HT-29 (cell line): ENCODE data around the gene ARHGEF4. TPM values are rescaled to one million over a fixed set of nuclear protein-coding genes. Genes with fewer than 3 reads are reported as not detected.

Experiments used
- DNase-seq: peaks from one replicate; pipeline ENCODE4 v3.0.0-alpha.2; 2015; ENCODE audit warnings: low spot score
- total RNA-seq: library from RNA; depleted of rRNA; stranded (reverse); fragments of >200 nt; shearing (Covaris generic); gene quantifications from 2 replicates; pipeline ENCODE4 v1.2.3, GENCODE V29; 2014

The ARHGEF4 gene
- total RNA-seq, 1 experiment from 2014 or later, result 0.15 TPM

- no peak for DNase-seq
Measured at GRCh38 chr2:130814931-130815680, 21.6 kb upstream of the ARHGEF4 start.

DNA sequence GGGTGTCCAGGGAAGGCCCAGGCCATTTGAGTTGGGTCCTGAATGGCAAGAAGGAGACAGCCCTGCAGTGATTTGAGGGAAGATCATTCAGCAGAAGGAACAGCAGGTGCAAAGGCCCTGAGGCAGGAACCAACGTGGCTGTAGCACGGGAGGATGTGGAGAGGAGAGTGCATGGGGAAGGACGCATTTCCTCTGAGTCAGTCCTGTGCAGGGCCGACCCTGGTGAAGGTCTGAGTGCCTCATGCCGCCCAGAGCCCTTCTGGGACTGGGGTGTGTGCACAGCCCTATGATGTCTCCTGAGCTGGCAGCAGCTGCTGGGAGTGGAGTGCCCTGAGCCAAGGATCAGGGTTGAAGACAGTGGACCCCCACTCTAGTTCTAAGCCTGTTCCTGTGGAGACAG lies 17.9 kb upstream of the ARHGEF4 start:
- DNase-seq, result no peak

DNA sequence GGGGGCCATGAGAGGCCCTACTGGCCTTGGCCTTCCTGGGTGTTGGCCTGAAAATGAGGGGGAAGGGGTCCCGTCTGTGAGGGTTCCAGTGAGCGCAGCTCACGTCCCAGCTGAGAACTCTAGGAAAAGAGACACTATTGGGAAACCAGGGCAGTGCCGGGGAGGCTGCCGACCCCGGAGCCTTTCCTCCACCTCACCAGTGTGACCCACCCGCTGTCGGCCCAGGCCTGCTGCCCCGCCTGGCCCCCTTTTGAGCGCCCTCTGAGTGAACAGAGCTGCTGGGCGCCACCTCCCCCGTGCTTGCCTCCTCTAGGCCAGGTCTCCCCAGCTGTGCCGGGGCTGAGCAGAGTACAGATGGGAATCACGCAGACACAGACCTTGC lies 17.5 kb upstream of the ARHGEF4 start:
- DNase-seq, result no peak

- DNase-seq, result no peak
Measured at GRCh38 chr2:130819608-130820278, 17.0 kb upstream of the ARHGEF4 start.

GRCh38 chr2:130820279-130820861 lies 16.3 kb upstream of the ARHGEF4 start:
- no peak for DNase-seq

DNA sequence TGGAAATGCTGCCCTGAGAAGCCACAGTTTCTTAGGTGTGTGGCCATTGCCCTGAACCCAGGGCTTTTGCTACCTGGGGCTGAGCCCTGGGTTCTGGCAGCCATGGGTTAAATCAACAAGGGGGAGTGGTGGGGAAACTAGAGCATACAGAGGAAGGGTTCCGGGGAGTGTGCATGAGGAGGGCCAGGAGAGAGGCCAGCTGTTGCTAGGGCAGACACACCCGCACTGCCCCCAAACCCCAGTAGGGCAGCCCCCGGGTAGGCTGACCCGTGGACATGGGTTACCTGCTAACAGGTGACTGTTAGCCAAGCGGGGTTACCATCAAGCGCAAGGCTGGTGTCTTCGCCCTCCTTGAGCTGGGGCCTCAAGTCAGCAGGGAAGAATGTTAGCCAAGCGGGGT lies 14.8 kb upstream of the ARHGEF4 start:
- DNase-seq, result no peak

- DNase-seq, result no peak
Measured at GRCh38 chr2:130822766-130823165, 13.9 kb upstream of the ARHGEF4 start.

- no peak for DNase-seq
Measured at GRCh38 chr2:130823171-130823885, 13.4 kb upstream of the ARHGEF4 start.

DNA sequence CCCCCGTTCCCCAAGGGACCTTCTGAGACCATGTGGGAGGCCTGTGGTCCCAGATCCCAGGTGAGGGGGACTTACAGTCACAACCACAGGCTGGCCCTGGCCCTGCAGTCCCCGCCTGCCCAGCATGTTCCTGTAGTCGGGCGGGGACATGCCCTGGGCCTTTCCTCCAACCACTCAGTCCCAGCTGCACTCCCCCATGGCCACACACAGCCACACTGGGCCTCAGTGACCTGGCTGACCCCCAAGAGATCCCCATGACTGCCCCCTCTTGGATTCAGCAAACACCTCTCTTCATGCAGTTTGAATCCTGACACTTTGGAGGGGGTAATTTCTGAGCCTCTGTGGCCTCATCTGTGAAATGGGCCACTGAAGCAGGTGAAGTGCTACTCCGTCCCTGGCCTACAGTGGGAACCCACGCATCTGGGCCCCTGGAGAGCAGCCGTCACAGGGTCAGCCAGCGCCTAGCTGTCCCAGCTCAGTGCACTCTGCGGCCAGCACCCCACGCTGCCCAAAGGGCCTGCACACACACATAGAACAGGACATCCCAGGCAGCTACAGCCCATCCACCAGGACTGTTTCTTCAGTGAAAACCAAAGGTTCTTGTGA lies 12.7 kb upstream of the ARHGEF4 start:
- DNase-seq, result no peak

GRCh38 chr2:130824492-130825061 lies 12.1 kb upstream of the ARHGEF4 start:
- peak; percentile 3 for DNase-seq

DNA sequence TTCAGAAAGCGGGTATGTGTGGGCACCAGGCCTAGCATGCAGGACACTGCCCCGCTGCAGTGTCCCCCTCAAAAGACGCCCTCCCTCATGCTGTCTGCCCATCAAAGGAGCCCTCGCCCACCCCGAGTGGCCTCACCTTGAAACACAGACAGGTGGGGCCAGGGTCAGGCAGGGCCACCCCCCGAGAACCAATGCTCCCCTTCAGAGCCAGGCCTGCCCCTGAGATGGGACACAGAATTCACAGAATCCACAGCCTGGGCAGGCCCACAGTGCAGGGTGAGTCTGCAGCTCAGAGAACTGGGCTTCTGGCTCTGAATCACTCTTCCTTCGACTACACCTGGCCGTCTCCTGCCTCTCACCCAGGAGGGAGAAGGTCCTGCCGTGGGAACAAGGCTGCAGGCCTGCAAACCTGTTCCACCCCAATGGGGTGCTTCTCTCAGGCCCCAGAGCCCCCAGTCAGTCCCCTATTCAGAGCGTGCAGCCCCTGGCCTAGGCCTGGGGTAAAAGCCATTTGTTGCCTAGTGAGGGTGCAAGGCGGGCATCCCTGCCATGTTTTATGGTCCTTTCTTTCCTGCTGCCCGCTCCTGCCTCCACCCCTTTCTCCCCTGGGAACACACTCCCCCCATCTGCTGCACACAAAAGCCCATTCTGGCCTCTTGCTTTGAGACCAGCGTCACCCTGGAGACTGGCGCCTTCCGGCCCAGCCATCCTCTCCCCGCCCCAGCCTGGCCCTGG lies 11.3 kb upstream of the ARHGEF4 start:
- DNase-seq, result no peak

- DNase-seq, result no peak
Measured at GRCh38 chr2:130825966-130826253, 10.8 kb upstream of the ARHGEF4 start.

GRCh38 chr2:130826419-130826818 lies 10.3 kb upstream of the ARHGEF4 start:
- DNase-seq, result no peak

- DNase-seq, result no peak
Measured at GRCh38 chr2:130826821-130827501, 9.8 kb upstream of the ARHGEF4 start.

DNA sequence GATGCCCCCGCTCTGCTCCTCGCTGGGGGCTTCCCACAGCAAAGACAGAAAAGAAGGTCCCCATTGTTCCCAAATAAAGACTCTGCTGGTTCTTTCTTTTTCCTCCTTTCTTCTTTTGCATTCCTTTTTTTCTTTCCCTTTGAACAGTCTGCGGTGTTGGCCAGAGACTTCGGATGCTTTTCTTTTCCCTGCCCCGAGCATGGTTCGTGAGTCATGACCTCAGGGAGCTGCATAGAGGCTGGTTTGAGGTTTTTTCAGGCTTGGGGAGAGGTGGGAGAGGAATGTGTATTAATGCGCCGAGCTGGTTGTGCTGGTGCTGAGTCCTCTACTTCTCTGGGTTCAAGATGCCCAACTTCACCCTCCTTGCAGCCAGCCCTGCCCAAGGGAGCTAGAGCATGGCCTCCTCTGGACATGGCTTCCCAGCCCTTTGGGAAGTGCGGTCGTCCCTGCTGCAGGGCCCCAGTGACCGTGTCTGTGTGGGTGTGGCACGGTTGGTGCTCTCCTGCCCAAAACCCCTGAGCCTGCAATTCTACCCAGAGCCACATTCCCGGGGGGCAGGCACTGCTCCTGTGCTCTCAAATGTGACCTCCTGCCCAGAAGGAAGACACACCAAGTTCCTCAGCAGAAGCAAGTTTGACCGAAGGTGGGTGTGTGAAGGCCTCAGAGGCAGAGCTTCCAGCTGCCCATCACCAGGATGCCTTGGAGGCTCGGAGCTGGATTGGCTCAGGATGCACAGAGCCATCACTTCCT lies 9.0 kb upstream of the ARHGEF4 start:
- no peak for DNase-seq

DNA sequence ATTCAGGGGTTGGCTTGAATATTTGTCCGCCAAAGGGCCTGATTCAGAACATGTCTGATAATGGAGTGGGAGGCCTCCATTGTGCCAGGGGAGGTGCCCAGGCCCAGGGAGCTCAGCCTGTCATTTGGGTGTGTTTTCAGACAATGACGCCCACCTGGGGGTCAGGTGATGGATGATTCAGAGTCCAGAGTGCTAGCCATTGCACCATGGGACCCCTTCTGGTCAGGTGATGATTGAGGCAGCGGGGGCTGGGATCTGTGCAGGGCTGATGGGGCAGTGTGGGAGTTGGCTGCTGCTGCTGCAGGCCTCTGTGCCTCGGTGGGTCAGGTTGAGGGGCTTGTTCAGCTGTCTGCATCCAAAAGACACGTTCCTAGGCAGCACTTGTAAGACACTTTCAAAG lies 8.3 kb upstream of the ARHGEF4 start:
- DNase-seq, result no peak

DNA sequence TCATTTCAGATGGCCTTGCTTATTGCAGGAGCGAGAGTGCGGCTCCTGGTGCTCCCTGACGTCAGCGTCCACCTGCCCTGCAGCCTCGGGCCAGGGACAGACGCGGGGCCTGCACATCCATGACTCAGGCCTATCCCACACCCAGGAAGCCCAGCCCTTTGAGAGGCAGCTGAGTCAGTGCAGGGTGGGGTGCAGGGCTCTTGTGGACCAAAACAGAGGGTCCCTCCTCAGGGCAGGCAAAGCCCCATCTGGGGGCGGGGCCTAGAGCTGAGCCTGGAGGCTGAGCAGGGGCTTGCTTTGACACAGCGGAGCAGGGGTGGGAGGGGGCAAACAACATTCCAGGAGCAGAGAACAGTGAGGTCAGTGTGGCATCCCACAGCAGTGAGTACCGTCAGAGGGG lies 7.7 kb upstream of the ARHGEF4 start:
- DNase-seq, result no peak

DNA sequence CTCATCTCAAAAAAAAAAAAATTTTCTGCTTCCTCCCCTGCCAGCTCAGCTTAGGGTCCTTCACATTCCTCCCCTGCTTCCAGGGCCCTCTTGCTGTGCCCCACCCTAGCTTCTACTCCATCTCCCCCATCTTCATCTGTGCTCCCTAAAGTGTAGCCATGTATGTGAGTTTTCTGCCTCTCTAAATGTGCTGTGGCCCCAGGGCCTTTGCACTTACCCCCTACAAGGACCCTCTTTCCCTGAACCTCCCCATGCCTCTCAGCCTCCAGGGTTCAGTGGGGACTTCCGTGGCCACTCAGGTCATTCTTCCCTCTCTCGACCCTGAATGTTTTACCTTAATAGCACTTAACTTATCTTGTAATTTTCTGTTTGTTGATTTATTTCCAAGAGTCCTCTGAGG lies 6.2 kb upstream of the ARHGEF4 start:
- no peak for DNase-seq

DNA sequence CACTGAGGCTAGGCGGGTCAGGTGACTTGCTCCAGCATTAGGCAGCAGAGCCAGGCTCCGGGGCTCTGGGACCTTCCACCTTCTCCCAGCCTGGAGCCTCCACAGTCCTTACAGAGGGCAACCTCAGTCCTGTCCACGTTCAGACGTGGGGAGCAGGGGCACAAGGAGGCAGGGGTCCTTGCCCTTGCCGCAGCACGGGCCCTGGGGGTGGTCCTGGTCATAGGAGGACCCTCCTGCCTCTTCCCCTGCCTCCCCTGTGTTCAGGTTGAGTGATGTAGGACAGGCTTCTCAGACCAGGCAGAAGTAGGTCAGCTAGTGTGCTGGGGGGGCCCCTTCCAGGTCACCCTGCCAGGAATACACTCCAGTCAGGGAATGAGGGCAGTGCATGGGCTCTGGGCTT lies 5.4 kb upstream of the ARHGEF4 start:
- DNase-seq, result no peak
